ENCODE measurements around the gene DHDDS. TPM values are rescaled to one million over a fixed set of nuclear protein-coding genes. Genes with fewer than 3 reads are reported as not detected.
A peak's percentile ranks its signal among the peaks of the same experiment; 100 is the strongest.
"Not testable (repeated sequence)": the region's sequence is repeated elsewhere in the genome, so short reads cannot be mapped to it uniquely, and the experiment has no call there.

DHDDS gene
- total RNA-seq, 1 experiment from 2014 or later, result 36.7 TPM

DNA sequence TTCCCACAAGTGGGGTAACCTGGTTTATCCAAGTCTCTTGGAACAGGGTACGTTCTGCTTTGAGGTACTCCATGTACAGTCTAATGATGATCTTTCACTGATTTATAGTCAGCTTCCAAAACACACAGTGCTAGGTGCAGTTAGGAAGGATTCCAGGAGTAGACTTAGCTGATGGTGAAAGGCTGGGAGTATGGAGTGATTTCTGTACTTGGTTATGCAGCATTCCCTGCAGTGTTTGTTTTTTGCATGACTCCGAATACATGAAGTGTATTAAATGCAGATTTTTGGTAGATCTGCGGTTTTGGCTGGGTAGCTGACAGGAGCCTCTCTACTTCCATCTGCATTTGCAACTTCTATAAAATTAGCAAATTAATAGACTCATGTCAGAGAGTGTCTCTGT, 43.9 kb downstream of the DHDDS start:
- H3K36me3 ChIP-seq, result peaks cover 65% of the 10 kb centered on the region
- no peaks in the 10 kb centered on the region for H3K27me3 ChIP-seq (replicated peaks)
- no peak for DNase-seq (ENCODE audit: low read depth in 1 of 2, low spot score in 2 of 2)
- H3K9me3 ChIP-seq (replicated peaks), result no peaks in the 10 kb centered on the region
- no peak overlapping the region for H3K4me3 ChIP-seq
- H3K27ac ChIP-seq, result no peak overlapping the region
- H3K4me1 ChIP-seq (replicated peaks), result peaks cover 25% of the 10 kb centered on the region

DNA sequence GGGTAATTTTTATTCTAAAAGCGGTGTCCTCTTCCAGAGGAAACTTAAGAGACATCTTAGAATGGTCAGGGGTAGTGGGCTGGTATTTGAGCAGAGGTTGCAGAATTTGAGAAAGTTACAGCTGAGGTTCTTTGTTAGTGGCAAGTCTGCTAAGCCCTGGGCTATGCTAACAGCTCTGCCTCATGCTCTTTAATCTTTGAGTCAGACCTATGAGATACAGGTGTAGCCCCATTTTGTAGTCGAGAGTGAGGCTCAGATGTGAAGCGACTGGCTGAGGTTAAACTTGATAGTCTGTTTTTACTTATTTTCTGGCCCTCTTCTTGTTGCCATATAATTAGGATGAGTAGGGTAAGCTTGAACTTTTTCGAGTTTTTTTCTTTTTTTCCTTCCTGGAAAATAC, 44.8 kb downstream of the DHDDS start:
- no peak overlapping the region for H3K27ac ChIP-seq
- no peak overlapping the region for H3K4me3 ChIP-seq
- no peaks in the 10 kb centered on the region for H3K9me3 ChIP-seq (replicated peaks)
- DNase-seq (ENCODE audit: low read depth in 1 of 2, low spot score in 2 of 2), result no peak
- peaks cover 70% of the 10 kb centered on the region for H3K36me3 ChIP-seq
- peaks cover 17% of the 10 kb centered on the region for H3K4me1 ChIP-seq (replicated peaks)
- H3K27me3 ChIP-seq (replicated peaks), result no peaks in the 10 kb centered on the region

DNA sequence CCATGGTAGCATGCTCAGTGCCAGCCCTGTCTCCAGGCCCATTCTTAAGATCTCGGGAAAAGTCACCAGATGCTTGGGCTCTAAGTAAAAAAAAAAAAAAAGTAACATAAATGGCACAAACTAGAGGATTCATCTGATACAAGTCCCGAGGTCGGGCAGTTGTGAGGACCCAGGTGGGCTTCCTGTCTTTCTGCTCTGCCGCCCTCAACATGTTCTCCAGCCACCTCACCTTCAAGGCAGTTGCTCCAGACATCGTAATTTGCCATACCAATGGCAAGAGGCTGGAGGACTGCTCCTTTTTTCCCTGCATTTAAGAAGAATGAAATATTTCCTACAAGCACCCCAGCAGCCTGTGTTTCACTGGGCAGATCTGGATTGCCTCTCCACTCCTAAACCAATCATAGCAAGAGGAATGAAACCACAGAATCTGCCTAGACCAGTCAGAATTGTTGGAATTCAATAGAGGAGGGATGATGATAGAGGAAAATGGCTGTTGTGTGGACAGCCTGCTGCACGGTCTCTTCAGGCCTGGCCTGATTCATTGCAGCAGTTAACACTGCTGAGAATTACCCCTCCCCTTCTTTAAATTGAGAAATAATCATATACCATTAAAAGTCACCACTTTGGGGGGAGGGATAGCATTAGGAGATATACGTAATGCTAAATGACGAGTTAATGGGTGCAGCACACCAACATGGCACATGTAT, 45.5 kb downstream of the DHDDS start:
- DNase-seq (ENCODE audit: low read depth in 1 of 2, low spot score in 2 of 2), result peak in 1 of 2 experiments; percentile 35
- H3K27ac ChIP-seq, result no peak overlapping the region
- peaks cover 24% of the 10 kb centered on the region for H3K4me1 ChIP-seq (replicated peaks)
- no peak overlapping the region for H3K4me3 ChIP-seq
- H3K36me3 ChIP-seq, result peaks cover 66% of the 10 kb centered on the region
- H3K9me3 ChIP-seq (replicated peaks), result no peaks in the 10 kb centered on the region
- H3K27me3 ChIP-seq (replicated peaks), result no peaks in the 10 kb centered on the region

DNA sequence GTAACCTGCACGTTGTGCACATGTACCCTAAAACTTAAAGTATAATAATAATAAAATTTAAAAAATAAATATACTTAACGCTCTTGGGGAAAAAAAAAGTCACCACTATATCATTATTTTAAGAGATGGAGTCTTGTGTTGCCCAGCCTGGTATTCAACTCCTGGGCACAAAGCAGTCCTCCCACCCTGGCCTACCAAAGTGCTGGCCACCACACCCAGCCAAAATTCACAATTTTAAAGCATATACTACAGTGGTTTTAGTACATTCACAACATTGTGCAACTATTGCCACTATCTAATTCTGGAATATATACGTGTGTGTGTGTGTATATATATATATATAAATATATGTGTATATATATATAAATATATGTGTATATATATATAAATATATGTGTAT, 46.0 kb downstream of the DHDDS start:
- Histone ChIP-seq H3K36me3 (peaks cover 63% of the 10 kb centered on the region), H3K4me1 (replicated peaks) (peaks cover 29% of the 10 kb centered on the region)

GRCh38 chr1:26478988-26479387, 46.9 kb downstream of the DHDDS start:
- no peaks in the 10 kb centered on the region for H3K27me3 ChIP-seq (replicated peaks)
- no peak for DNase-seq (ENCODE audit: low read depth in 1 of 2, low spot score in 2 of 2)
- peaks cover 55% of the 10 kb centered on the region for H3K36me3 ChIP-seq
- peaks cover 32% of the 10 kb centered on the region for H3K4me1 ChIP-seq (replicated peaks)
- H3K27ac ChIP-seq, result no peak overlapping the region
- no peak overlapping the region for H3K4me3 ChIP-seq
- peaks cover 2% of the 10 kb centered on the region; the same call in 1 of the 2 replicates for H3K9me3 ChIP-seq (replicated peaks)

More for the DNA sequence above, 46.0 kb downstream of the DHDDS start:
- Histone ChIP-seq H3K4me3 (no peak overlapping the region), H3K27ac (no peak overlapping the region), H3K9me3 (replicated peaks) (no peaks in the 10 kb centered on the region), H3K27me3 (replicated peaks) (no peaks in the 10 kb centered on the region)
- DNase-seq (ENCODE audit: low read depth in 1 of 2, low spot score in 2 of 2), result no peak

DNA sequence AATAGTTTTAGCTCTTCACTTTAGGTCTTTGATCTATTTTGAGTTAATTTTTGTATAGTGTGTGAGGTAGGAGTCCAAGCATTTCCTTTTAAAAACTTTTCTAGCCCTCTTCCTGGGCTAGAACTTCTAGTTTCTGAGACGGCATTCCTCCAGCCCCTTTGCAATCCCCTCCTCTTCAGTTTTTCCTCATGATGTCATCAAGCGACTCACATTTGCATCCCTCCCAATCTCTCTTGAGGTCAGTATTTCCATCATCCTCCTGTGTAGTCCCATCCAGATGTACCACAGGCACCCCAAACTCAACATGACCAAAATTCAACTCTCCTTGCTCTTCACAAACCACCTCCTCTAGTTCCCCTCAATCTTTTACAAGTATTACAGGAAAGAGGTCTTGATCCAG, 50.8 kb downstream of the DHDDS start:
- H3K27me3 ChIP-seq (replicated peaks), result no peaks in the 10 kb centered on the region
- peak in 1 of 2 experiments; percentile 34 for DNase-seq (ENCODE audit: low read depth in 1 of 2, low spot score in 2 of 2)
- H3K27ac ChIP-seq, result no peak overlapping the region
- peaks cover 2% of the 10 kb centered on the region; the same call in 1 of the 2 replicates for H3K9me3 ChIP-seq (replicated peaks)
- H3K4me1 ChIP-seq (replicated peaks), result peaks cover 24% of the 10 kb centered on the region
- peaks cover 21% of the 10 kb centered on the region for H3K36me3 ChIP-seq
- H3K4me3 ChIP-seq, result no peak overlapping the region

- no peak overlapping the region for H3K4me3 ChIP-seq
- no peak overlapping the region for H3K27ac ChIP-seq
- H3K27me3 ChIP-seq (replicated peaks), result no peaks in the 10 kb centered on the region
- peaks cover 2% of the 10 kb centered on the region; the same call in 1 of the 2 replicates for H3K9me3 ChIP-seq (replicated peaks)
- H3K36me3 ChIP-seq, result peaks cover 15% of the 10 kb centered on the region
- H3K4me1 ChIP-seq (replicated peaks), result peaks cover 24% of the 10 kb centered on the region
- DNase-seq (ENCODE audit: low read depth in 1 of 2, low spot score in 2 of 2), result no peak
These were observed 51.9 kb downstream of the DHDDS start for GRCh38 chr1:26483980-26484379.

DNA sequence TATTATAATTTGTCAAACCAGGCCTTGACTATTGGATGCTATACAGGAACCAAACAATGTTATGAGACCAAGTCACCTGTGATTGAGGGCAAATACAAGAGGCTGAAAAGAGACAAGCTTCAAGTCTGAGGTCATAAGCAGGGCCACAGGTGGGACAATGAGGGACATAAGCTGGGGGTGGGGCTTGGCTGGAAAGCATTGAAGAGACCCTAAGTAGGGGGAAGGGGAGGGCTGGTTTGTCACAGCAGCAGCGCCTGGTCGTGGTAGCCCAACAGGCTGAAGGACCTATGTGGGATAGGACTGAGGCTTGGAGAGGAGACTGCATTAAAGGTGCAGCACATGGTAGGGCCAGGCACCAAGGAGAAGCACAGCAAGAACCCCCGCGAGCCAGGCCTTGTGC, 58.0 kb downstream of the DHDDS start:
- Histone ChIP-seq H3K4me3 (no peak overlapping the region), H3K4me1 (replicated peaks) (no peaks in the 10 kb centered on the region), H3K27me3 (replicated peaks) (0 out of 2 replicates have a peak, but pooled peaks cover 5% of the 10 kb centered on the region), H3K27ac (no peak overlapping the region), H3K36me3 (no peaks in the 10 kb centered on the region), H3K9me3 (replicated peaks) (no peaks in the 10 kb centered on the region)
- DNase-seq (ENCODE audit: low read depth in 1 of 2, low spot score in 2 of 2), result no peak

GRCh38 chr1:26493267-26493666, 61.1 kb downstream of the DHDDS start:
- no peaks in the 10 kb centered on the region for H3K4me1 ChIP-seq (replicated peaks)
- no peaks in the 10 kb centered on the region for H3K36me3 ChIP-seq
- 0 out of 2 replicates have a peak, but pooled peaks cover 5% of the 10 kb centered on the region for H3K27me3 ChIP-seq (replicated peaks)
- DNase-seq (ENCODE audit: low read depth in 1 of 2, low spot score in 2 of 2), result no peak
- no peak overlapping the region for H3K27ac ChIP-seq
- H3K9me3 ChIP-seq (replicated peaks), result no peaks in the 10 kb centered on the region
- no peak overlapping the region for H3K4me3 ChIP-seq

- Histone ChIP-seq H3K36me3 (no peaks in the 10 kb centered on the region), H3K27ac (no peak overlapping the region), H3K9me3 (replicated peaks) (no peaks in the 10 kb centered on the region), H3K4me3 (no peak overlapping the region), H3K4me1 (replicated peaks) (no peaks in the 10 kb centered on the region), H3K27me3 (replicated peaks) (0 out of 2 replicates have a peak, but pooled peaks cover 5% of the 10 kb centered on the region)
- no peak for DNase-seq (ENCODE audit: low read depth in 1 of 2, low spot score in 2 of 2)
These were observed 61.8 kb downstream of the DHDDS start for GRCh38 chr1:26493938-26494337.

DNA sequence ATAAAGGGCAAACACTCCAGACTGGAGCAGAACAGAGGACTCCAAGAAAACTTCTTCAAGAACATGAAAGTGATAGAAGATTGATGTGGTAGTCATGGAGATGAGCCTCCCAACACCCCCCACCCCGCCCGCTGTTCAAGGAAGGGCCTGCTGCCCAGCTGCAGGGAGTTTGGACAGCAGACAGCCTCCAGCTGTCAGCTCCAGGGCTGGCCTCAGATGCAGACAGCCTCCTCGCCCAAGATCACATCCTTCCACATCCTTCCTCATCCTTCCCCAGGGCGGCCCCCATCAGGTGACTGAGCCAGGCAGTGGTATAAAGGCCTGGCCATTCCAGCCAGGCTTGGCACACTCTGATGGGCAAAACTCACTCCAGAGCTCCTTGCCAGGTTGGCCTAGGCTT, 64.7 kb downstream of the DHDDS start:
- Histone ChIP-seq H3K36me3 (no peaks in the 10 kb centered on the region), H3K4me3 (no peak overlapping the region), H3K4me1 (replicated peaks) (peaks cover 18% of the 10 kb centered on the region), H3K27me3 (replicated peaks) (0 out of 2 replicates have a peak, but pooled peaks cover 5% of the 10 kb centered on the region), H3K9me3 (replicated peaks) (no peaks in the 10 kb centered on the region; the same call in 1 of the 2 replicates), H3K27ac (no peak overlapping the region)
- no peak for DNase-seq (ENCODE audit: low read depth in 1 of 2, low spot score in 2 of 2)

- Histone ChIP-seq H3K9me3 (replicated peaks) (no peaks in the 10 kb centered on the region; the same call in 1 of the 2 replicates), H3K27ac (no peak overlapping the region), H3K27me3 (replicated peaks) (0 out of 2 replicates have a peak, but pooled peaks cover 5% of the 10 kb centered on the region), H3K36me3 (no peaks in the 10 kb centered on the region), H3K4me3 (no peak overlapping the region), H3K4me1 (replicated peaks) (peaks cover 20% of the 10 kb centered on the region)
- DNase-seq (ENCODE audit: low read depth in 1 of 2, low spot score in 2 of 2), result no peak
These were observed 66.8 kb downstream of the DHDDS start for GRCh38 chr1:26498894-26499293.

DNA sequence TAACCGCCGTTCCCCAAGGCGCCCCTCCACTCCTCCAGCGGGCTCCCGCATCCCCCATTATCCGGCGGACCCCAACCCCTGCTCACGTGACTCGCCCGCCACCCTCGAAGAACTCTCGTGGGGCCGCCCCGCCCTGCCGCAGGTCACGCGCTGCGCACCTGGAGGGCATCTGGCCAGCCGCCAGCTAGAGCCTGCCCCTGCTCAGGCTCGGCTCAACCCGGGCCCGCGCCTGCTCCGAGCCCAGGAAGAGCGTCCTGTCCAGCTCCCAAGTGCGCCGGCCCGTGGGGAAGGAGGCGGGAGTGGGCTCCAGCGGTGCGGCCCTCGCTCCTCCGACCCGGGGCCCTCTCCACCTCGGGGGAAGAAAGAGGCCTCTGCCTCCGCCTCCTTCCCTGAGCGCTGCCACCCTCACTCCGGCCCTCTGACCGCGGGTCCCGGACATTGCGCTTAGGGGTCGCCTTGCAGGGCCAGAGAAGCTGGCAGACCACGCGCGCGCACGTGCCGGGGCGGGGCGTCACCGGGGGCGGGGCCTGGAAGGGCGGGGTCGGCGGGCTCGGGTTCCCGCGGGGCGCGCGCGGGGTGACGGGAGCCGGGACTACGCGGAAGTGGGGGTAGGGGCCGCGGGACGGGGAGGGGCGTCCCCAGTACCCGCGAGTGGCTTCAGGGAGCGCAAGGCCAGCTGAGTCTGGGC, 68.5 kb downstream of the DHDDS start:
- Histone ChIP-seq H3K36me3 (no peaks in the 10 kb centered on the region), H3K27ac (peak overlapping the region; percentile 89), H3K4me1 (replicated peaks) (peaks cover 20% of the 10 kb centered on the region), H3K27me3 (replicated peaks) (no peaks in the 10 kb centered on the region), H3K4me3 (peak overlapping the region; percentile 62), H3K9me3 (replicated peaks) (no peaks in the 10 kb centered on the region; the same call in 1 of the 2 replicates)
- DNase-seq (ENCODE audit: low read depth in 1 of 2, low spot score in 2 of 2), result peak; percentile 88 to 92

DNA sequence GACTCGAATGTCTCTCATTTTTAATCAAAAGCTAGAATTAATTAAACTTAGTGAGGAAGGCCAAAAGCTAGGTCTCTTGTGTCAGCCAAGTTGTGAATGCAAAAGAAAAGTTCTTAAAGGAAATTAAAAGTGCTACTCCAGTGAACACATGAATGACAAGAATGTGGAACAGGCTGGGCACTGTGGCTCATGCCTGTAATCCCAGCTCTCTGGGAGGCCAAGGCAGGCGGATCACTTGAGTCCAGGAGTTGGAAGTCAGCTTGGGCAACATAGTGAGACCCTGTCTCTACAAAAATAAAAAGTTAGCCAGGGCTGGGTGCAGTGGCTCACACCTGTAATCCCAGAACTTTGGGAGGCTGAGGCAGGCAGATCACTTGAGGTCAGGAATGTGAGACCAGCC, 78.6 kb downstream of the DHDDS start:
- not testable (repeated sequence) for H3K4me3 ChIP-seq; H3K4me1 ChIP-seq (replicated peaks); H3K9me3 ChIP-seq (replicated peaks); DNase-seq (ENCODE audit: low read depth in 1 of 2, low spot score in 2 of 2); H3K27ac ChIP-seq; H3K36me3 ChIP-seq; H3K27me3 ChIP-seq (replicated peaks)
